CD4-positive, alpha-beta T cell treated with Interleukin-4 for 4 hours (primary cell): ENCODE results near the gene PAK4.

Experiments
- DNase-seq: peaks from one replicate; pipeline ENCODE4 v3.0.0-alpha.2; 2020

The PAK4 gene

DNA sequence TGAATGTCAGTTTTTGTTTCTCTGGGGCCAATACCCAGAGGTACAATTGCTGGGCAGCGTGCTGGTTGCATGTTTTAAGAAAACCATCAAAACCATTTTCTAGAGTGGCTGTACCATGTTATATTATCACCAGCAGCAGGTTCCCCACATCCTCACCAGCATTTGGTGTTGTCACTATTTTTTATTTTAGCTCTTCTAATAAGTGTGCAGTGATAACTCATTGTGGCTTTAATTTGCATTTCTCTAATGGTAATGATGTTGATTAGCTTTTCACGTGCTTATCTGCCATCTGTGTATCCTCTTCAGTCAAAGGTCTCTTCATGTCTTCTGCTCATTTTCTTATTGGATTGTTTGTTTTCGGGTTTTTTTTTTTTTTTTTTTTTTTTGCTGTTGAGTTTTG, 21.9 kb downstream of the PAK4 start:
- DNase-seq = no peak

DNA sequence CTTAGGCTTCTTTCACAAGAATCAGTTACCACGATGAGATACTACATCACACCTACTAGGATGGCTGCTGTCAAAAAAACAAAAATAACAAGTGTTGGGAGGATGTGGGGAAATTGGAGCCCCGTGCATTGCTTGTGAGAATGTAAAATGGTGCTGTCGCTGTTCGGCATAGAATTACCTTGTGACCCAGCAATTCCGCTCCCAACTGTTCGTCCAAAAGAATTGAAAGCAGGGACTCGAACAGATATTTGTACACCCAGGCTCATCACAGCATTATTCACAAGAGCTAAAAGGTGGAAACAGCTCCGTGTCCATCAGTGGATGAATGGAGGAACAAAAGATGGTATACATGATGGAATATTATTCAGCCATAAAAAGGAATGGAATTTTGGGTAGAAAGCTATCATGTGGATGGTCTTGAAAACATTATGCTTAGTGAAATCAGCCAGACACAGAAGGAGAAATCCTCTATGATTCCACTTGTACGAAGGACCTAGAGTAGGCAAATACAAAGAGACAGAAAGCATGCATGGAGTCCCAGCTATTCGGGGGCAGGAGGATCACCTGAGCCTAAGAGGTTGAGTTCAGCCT, 23.4 kb downstream of the PAK4 start:
- DNase-seq = no peak

DNA sequence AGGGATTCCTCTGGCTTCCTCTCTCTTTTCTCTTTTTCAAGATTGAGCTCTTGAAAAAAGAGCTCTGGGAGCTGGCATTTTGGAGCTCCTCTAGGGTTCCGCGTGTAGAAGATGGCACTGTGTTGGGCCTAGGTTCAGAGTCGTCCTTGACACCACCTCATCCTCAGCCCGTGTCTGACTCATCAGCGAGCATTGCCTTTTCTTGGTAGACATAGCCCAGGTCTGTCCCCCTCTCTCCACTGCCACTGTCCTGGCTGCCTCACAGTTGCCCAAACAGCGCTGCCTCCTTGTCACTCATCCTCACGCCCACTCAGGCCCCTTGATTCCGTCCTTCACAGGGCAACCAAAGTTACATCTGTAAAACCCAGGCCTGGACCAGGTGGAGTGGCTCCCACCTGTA, 24.6 kb downstream of the PAK4 start:
- DNase-seq = no peak

DNA sequence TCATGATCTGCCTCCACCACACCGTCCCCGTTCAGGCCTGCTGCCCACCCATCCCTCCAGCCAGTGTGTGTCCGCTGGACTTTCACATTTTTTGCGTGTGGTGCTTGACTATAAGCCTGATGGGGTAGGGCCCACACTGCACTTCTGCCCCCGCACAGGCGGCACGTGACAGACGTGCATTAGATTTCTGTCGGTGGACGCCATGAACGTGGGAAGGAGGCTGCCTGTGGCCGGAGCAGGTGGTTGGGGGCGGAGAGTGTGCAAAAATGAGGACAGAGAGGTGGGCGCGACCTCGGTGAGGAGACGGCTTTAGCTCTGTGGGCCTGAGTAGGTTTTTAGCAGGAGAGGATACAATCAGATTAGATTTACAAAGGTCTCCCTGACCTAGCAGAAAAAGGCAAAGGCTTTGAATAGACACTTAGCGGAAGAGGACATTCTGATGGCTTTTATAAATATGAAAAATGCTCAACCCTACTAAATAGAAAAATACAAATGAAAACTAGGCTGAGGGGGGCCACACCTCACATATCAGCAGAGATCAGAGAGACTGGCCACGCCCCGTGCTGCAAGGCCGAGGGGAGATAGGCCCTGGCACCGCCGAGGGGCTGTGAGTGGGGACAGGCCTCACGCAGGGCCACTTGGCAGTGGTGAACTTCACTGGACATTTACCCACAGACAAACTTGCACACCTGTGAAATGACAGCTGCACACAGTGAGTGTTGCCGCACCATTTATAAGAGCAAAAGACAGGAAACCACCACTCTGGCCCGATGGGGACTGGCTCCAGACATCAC, 25.4 kb downstream of the PAK4 start:
- no peak for DNase-seq

DNA sequence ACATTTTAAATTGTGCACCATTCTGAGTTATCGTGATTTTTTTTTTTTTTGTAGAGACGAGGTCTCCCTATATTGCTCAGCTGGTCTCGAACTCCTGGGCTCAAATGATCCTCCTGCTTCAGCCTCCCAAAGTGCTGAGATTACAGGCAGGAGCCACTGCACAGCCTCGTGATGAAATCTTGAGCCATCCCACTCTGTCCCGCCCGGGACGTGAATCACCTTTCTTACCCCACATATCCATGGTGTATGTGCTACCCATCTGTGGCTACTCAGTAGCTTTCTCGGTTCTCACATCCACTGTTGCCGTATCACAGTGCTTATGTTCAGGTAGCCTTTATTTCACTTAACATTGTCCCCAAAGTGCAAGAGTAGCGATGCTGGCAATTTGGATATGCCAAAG, 26.5 kb downstream of the PAK4 start:
- no peak for DNase-seq

DNA sequence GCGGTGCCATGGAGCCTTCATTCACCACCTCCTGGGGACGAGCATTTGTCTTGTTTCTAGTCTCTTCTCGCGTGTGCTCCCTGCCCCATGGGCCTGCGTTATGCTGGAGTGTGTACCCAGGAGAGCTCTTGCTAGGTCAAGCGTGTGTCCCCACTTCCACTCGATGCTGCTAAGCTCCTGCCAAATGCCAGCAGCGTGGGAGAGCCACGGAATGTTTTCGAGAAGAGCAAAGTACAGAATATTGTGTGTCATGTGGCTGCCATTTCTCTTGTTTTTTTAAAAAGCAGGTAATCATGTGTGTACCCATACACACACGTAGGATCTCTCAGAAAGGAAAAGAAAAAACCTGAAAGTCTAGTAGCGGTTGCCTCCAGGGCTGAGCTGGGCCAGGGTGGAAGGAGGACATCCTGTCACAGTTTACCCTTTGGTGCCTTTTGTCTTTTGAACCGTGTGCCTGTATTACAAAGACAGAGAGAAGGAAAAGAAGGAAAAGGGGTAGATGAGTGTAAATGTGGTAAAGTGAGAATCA, 28.6 kb downstream of the PAK4 start:
- no peak for DNase-seq

DNA sequence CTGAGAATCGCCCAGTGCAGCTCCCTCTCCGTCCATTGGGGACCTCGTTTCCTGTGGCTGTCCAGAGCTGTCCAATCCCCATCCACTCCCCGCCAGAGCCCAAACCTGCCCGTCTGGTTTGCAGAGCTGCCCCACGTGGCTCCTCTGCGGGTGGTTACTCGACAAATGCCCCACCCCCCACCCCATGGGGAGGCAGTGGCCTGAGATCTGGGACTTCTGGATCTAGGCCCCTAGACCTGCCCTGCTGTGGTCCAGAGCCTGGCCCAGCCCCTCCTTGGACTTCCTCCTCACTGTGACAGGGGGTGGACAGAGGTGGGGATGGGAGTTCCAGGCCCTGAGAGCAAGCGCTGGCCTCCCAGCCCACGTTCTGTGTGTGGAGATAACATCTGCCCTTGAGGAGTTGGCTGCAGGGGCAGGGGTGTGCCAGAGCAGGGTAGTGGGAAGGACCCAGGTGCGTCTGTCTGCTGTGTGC, 29.1 kb downstream of the PAK4 start:
- DNase-seq = no peak

DNA sequence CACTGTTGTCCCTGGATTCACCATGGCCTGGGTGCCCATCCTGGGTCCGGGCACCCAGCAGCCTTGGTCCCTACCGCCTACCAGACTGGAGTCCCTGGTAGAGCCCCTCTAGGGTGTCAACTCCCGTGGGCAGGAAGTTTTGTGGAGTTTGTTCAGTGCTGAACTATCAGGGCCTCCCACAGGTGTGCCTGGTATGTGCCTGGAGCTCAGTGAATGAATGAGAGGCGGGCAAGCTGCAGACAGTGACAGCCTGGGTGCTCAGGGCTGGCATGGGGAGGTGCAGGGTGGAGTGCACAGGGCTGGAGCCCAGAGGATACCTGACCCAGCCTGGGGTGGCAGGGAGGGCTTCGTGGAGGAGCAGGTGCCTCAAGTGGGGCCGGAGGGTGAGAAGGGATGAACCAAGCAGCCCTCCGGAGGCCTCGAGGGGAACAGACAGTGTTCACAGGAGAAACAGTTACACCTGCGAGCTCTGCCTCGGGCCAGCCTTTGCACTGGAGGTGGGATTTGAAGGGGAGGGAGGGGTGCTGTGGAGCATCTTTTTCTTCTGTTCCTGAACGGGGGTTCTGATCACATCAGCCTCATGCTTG, 29.6 kb downstream of the PAK4 start:
- no peak for DNase-seq

DNA sequence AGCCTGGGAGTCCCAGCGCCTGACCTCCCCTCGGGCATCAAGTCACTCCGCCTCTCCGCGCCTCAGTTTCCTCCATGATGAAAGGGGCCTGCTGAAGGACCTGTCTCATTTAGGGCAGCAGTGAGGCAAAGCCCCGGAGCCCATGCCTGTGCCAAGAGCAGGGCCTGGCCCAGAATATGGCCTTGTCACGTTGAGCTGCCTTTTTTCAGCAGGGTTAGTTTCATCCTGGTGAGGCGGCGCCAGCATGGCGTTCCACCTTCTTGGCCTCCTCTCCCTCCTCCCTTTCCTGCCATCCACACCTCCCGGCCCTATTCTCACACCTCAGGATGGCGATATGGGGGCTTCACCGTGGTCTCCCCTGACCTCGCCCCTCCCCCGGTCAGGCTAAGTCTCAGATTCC, 30.2 kb downstream of the PAK4 start:
- no peak for DNase-seq

DNA sequence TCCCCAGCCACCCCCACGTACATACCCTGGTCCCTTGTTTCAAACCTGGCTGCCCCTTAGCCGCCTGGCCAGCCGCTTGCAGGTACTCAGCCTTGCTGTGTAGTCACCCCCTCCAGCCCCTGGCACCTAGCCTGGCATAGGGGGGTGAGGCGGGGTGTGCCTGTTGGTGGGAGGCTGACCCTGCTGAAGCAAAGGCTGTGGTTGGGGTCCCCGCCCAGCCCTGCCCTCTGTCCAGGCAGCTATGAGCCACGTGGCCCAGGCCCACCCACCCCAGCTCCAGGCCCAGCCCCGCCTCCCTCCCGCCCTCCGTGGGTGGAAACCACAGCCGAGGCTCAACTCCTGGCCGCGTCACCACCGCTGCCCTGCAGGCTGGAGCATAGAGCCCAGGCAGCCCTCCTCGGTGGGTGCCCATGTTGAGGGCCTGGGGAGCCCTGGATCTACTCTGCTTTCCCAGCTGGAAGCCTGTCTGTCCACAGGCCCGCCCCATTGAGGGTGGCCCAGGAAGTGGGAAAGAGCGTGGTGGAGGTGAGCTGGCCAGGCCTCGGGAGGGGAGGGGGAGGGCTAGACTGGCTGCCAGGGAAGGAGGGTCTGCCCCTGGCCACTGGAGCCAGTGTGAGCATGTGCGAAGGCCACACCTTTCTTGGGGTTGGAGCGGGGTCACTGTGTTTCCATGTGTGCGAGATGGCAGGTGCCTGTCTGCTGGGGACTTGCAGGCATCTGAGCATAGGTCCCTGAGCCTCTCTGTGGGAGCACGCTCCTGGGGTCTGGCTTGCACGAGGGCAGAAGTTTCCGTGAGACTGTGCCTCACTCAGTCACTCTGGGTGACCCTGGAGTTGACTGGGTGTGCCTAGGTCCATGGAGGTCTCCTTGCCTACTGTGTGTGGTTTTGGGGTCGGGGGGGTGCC, 31.0 kb downstream of the PAK4 start:
- DNase-seq = no peak

DNA sequence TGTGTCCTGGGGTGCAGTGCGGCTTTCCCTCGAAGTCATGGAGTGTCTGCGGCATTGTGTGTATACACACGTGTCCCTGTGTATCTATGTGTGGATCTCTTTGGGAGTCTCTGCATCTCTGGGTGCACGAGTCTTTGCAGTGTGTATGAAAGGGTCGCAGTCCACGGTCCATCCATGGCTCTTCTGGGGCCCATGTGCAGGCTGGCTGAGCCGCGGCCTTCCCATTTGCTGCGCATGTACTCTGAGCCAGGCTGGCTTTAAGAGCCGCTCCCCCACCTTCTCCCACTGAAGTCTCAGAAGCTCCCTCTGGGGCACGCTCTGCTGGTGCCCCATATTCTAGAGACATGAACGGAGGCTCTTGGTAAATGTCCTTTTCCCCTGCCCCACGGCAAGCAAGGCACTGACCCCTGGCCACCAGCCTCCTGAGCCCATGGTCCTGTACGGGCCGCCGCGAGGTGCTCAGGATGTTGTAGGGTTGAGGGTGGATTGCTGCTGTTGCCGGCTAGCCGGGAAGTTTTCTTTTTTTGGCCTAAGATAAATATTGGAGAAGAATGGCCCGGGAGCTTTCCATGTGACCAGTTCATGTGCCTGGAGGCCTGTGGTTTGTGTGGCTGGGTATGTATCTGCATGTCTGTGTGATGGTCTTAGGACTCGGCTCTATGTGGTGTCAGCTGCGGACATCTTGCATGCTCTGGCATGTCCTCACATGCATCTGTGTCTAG, 31.9 kb downstream of the PAK4 start:
- DNase-seq = no peak

DNA sequence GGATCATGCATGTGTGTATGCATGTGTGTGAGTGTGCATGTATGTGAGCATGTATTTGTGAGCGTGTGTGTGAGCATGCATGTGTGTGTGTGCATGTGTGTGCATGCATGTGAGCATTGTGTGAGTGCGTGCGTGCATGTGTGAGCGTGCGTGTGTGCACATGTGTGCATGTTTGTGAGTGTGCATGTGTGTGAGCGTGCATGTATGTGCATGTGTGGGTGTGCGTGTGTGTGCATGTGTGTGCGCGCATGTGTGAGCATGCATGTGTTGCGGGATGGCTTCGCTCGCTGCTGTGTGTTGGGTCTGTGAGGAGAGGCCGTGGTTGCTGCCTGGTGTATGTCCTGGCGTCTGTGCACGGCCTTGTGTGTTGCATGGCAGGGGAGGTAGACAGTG, 32.4 kb downstream of the PAK4 start:
- no peak for DNase-seq

DNA sequence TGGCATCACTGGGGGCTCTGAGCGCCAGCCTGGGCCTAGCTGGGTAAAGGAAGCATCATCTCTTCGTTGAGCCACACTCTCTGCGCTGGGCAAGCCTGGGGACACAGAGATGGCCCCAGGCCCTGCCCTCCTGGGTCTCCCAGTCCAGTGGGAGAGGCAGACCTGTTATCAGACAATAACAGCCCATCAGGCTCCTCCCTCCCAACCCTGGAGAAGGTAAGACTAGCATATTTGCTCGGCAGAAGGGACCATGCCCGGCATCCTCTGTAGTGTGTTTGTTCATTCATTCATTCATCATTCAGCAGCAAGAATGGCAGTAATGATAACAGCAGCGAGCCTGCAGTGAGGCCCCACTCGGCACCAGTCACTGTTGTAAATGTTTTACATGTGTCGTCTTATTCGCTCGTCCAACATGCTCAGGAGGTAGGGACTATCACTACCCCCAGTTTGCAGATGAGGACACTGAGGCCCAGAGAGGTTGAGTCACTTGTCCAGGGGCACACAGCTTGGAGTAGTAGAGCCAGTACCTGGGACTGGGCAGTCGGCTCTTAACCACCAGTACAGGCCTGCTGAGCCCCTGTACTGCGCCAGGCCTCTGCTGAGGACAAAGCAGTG, 33.2 kb downstream of the PAK4 start:
- no peak for DNase-seq

DNA sequence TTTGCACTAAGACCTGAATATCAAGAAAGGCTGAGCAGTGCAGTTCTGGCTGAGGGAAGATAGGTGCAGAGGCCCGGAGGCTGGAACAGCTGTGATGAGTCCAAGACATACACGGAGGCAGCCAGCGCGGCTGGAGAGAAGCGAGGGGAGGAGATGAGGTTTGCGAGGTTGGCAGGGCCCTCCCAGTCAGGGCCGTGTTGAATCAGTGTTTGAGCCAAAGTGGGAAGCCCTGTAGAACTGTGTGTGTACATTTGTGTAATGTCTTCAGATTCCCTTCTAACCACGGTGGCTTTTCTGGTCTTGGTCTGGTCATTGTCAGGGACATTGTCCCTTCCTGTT, 34.9 kb downstream of the PAK4 start:
- DNase-seq = no peak

DNA sequence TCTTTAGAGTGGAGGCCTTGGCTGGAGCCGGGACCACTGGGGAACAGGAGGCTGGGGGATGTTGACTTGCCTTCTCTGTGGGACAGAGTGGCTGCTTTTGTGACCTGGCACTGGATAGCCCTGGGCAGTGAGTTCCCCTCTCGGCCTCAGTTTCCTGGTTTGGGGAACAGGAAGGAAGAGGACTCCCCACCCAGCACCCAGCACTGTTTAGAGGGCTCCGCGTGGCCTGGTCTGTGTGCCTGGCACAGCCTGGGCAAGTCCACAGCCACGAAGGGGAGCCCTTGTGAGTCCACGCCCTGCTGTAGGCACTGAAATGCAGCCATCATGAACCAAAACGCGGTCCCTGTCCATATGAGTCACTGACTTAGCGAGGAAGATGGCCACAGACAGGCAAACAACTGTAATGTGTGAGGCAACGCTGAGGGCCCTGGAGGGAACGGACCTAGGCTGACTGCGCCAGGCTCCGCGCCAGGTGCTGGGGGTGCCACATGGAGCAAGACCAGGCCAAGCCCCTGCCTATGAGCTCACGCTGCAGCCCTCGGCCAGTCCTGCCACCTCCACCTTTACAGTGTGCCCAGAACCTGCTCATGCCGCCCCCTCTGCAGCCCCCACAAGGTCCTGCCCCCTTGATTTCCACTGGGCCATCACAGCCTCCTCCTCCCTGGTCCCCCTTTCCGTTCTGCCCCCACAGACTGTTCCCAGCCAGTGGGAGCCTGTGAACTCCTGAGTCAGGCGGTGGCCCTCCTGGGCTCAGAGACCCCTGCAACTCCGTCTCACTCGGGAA, 35.5 kb downstream of the PAK4 start:
- DNase-seq = no peak

DNA sequence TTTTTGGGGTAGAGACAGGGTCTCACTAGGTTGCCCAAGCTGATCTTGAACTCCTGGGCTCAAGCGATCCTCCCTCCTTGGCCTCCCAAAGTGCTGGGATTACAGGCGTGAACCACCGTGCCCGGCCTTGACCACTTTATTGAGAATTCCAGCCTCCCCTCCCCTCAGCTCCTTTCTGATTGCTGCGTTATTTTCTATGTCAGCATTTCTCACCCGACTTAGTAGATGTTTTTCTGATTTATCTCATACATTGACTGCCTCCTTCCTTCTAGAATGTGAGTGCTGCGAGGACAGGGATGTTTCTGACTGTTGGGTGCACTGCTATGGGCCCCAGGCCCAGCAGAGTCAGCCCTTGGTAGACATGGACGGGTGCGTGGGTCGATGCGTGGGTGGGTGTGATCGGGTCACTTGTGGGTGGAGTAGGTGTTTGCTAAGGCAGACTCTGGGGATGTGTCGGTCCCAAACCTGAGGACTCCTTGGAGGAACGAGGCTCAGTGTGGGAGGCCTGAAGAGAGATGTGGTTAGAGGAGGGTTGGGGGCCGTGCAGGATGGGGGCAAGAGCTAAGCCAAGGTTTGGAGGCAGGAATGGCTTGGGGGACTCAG, 37.0 kb downstream of the PAK4 start:
- no peak for DNase-seq

DNA sequence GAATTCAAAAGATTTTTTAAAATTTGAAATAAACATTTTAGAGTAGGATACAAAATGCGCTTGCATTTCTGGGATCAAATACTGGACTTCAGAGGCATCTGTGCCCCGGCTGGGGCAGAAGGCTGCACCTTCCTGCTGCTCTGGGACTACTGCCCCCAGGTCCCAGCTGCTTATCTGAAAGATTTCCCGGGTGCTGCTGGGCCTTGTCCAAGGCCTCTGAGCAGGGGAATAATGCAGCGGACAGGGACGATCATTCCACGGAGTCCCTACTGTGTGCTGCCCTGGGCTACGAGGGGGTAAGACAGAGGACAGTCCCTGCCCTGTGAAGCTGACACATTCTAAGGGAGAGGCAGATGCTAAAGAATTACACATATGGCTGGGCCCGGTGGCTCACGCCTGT, 38.0 kb downstream of the PAK4 start:
- DNase-seq = no peak

DNA sequence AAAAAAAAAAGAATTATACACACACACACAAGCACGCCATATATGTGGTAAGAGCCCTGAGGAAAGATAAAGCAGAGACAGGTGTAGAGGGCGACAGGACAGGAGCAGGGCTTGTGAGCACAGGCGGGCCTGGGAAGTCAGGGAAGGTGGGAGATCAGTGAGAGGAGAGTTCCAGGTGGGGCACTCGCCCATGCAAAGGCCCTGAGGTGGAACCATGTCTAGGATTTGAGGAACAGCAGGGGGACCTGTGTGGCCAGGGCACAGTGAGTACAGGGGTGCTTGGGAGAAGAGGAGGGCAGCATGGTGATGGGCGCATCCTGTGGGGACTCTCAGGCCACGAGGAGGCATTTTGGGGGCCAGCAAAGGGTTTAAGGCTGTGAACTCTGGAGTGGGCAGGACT, 38.7 kb downstream of the PAK4 start:
- no peak for DNase-seq

DNA sequence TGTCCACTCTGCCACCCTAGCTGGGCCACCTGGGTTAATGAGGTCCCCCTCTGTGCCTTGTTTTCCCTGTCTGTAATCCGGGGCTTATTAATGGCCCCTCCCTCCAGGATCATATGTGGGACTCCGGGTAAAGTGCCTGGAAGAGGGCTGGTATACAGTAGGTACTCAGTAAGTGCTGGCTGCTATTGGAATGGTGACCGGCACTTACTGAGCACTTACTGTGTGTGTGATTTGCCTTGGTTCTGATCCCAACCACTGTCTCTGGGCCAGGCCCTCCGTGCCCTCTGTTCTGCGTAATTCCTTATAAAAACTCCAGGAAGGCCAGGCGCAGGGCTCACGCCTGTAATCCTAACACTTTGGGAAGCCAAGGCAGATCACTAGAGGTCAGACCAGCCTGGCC, 40.3 kb downstream of the PAK4 start:
- no peak for DNase-seq

DNA sequence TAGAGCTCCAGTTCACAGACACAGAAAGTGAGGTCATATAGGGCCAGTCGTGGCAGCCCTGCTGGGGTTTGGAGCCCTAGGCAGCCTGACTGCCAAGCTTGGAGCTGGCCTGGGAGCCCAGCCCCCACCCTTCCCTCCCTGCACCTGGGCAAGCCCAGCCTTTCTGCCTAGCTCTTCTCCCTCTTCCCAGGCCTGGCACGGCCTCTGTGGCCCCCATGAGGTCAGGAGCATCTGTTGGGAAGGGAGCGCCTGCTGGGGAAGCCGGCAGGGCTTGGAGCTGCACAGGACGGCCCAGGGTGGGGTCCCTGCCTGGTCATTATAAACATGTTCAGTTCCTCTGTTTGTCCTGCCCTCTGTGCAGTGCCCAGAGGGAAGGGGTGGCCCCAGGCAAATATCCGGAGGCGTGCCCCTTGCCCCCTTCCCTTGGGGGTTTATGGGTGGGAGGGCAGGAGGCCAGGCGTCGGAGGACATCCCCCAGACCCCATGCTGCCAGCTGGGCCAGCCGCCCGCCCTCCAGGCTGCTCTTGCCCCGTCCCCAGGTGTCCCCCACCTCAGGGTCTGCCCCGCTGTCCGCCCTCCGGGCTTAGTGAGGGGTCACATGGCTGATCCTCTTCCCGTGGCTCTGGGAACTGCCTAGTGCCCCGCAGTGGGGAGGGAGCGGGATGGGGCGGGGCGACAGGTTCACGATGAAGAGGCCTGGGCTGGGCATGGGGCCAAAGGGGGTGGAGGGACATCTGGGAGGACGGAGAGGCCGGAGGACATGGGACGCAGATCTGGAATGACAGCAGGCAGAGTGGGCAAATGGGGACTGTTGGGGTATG, 41.2 kb downstream of the PAK4 start:
- no peak for DNase-seq
